HepG2 (cell line): ENCODE data around the gene TARBP2. TPM values are rescaled to one million over a fixed set of nuclear protein-coding genes. Genes with fewer than 3 reads are reported as not detected.

ENCODE experiments used
- ATAC-seq: fragments of 200-7000 bp; cut with Tn5 transposase; 3 replicates; pipeline ENCODE4 v1.9.1; 2020; ENCODE audit warnings: mild to moderate bottlenecking, moderate library complexity
- BruUV-seq: library from RNA; stranded (reverse); fragments of 400-500 nt; replicated peaks from 2 replicates; lab custom pipeline; 2021; lab: Mats Ljungman, UMichigan
- CTCF ChIA-PET: fragments of 300-600 bp; formaldehyde crosslinking; extraction: SDS; loops from one replicate; lab custom pipeline; 2021; ENCODE audit warnings: low total read pairs, inconsistent platforms, low intra/inter-chr PET ratio; lab: Yijun Ruan, JAX
- POLR2A ChIA-PET: fragments of 350-600 bp; sonication (Branson Sonifier 250); formaldehyde crosslinking; loops from one replicate; lab custom pipeline; 2020; ENCODE audit warnings: antibody characterized with exemption, inconsistent platforms; lab: Yijun Ruan, JAX
- DNase-seq: peaks from one replicate; pipeline ENCODE4 v3.0.0-alpha.2; 2015; ENCODE audit warnings: low spot score
- FAIRE-seq: peaks from 3 replicates; lab custom pipeline; 2011; peaks lifted over from hg19 to GRCh38; lab: Jason Lieb, UNC
- H2AFZ ChIP-seq: one replicate; pipeline ENCODE4 v1.6.1; 2011; ENCODE audit warnings: low read length, inconsistent platforms
- H3K27ac ChIP-seq: fragments of 300-600 bp; 3 replicates; pipeline ENCODE4 v1.8.0; 2011; ENCODE audit warnings: mixed run types, mild to moderate bottlenecking, mixed read lengths, low read length, inconsistent platforms; ENCODE audit not compliant: insufficient read depth; ENCODE audit errors: extremely low read length
- H3K27me3 ChIP-seq, 2 experiments: fragments of 200-600 bp in 1 of 2; 2 replicates in 1 of 2; 3 replicates in 1 of 2; pipeline versions ENCODE4 v1.6.0 to v1.8.0; 2011; ENCODE audit warnings: low read length in 2 of 2, mild to moderate bottlenecking in 2 of 2, moderate library complexity in 2 of 2, inconsistent platforms in 1 of 2; ENCODE audit not compliant: insufficient read depth in 2 of 2, control insufficient read depth in 1 of 2
- H3K36me3 ChIP-seq, 2 experiments: fragments of 200-600 bp in 1 of 2; replicated peaks in 1 of 2; 2 replicates in 1 of 2; 3 replicates in 1 of 2; pipeline versions ENCODE4 v1.5.1 to v1.8.0; 2011; ENCODE audit warnings: low read length in 2 of 2, inconsistent platforms in 1 of 2; ENCODE audit not compliant: insufficient read depth in 2 of 2, control insufficient read depth in 1 of 2
- H3K4me1 ChIP-seq: 2 replicates; pipeline ENCODE4 v1.5.1; 2012; ENCODE audit warnings: low read length, inconsistent platforms; ENCODE audit not compliant: insufficient read depth
- H3K4me2 ChIP-seq: 2 replicates; pipeline ENCODE4 v1.6.0; 2011; ENCODE audit warnings: low read depth, low read length, inconsistent platforms
- H3K4me3 ChIP-seq, 3 experiments: fragments of 200-600 bp in 1 of 3; sonication (generic), shearing (Covaris generic) in 1 of 3; replicated peaks in 1 of 3; 2 replicates each; pipeline ENCODE4 v1.5.1; 2011 to 2016; ENCODE audit warnings: low read length in 3 of 3, inconsistent platforms in 2 of 3, low read depth in 2 of 3, mild to moderate bottlenecking in 2 of 3, control low read depth in 1 of 3, mixed read lengths in 1 of 3; ENCODE audit not compliant: insufficient read depth in 1 of 3
- H3K79me2 ChIP-seq: one replicate; pipeline ENCODE4 v1.6.1; 2011; ENCODE audit warnings: low read length, inconsistent platforms; ENCODE audit not compliant: insufficient read depth
- H3K9ac ChIP-seq: 2 replicates; pipeline ENCODE4 v1.6.0; 2011; ENCODE audit warnings: mild to moderate bottlenecking, low read depth, low read length, inconsistent platforms; ENCODE audit not compliant: insufficient read depth
- H3K9me3 ChIP-seq: 2 replicates; pipeline ENCODE4 v1.5.1; 2012; ENCODE audit warnings: mild to moderate bottlenecking, low read length
- H4K20me1 ChIP-seq: 2 replicates; pipeline ENCODE4 v1.6.0; 2011; ENCODE audit warnings: inconsistent platforms, mild to moderate bottlenecking, low read length, moderate library complexity; ENCODE audit not compliant: insufficient read depth
- IRF2 ChIP-seq: IDR thresholded peaks from 2 replicates; pipeline ENCODE4 v1.6.1; 2018; ENCODE audit warnings: missing genetic modification reagents, missing compliant biosample characterization
- KAT2B ChIP-seq: fragments of 150-350 bp; IDR thresholded peaks from 2 replicates; pipeline ENCODE4 v1.6.1; 2014; ENCODE audit warnings: low read depth, low read length, borderline replicate concordance
- KAT7 ChIP-seq: IDR thresholded peaks from 2 replicates; pipeline ENCODE4 v1.6.1; 2018; ENCODE audit warnings: borderline replicate concordance, missing compliant biosample characterization
- NFIB ChIP-seq: sonication (generic); formaldehyde crosslinking; IDR thresholded peaks from 2 replicates; pipeline ENCODE4 v1.9.0; 2021; ENCODE audit warnings: missing genetic modification reagents, mild to moderate bottlenecking, borderline replicate concordance
- RCOR2 ChIP-seq: IDR thresholded peaks from 2 replicates; pipeline ENCODE4 v1.6.1; 2016; ENCODE audit warnings: missing biosample characterization, missing genetic modification reagents
- SATB2 ChIP-seq: sonication (generic); formaldehyde crosslinking; IDR thresholded peaks from 2 replicates; pipeline ENCODE4 v1.5.0; 2020; ENCODE audit warnings: missing genetic modification reagents
- ZBTB33 ChIP-seq: sonication (generic); formaldehyde crosslinking; IDR thresholded peaks from 2 replicates; pipeline ENCODE4 v1.4.0; 2020; ENCODE audit warnings: missing genetic modification reagents
- WGBS: methylation state at CpG from one replicate; pipeline ENCODE4 v1.1.6; 2017; ENCODE audit warnings: low lambda C conversion rate; 5-methylcytosine and 5-hydroxymethylcytosine counted together
- in situ Hi-C: cut with HindIII; loops from 2 replicates; pipeline ENCODE4 v1.10.0; 2017; ENCODE audit warnings: low pct_unique_long_range_greater_than_20kb; ENCODE audit not compliant: extremely low pct_ligation_motif_present
- intact Hi-C: fragments of 100-400 bp; cut with micrococcal nuclease; formaldehyde crosslinking; loops from one replicate; pipeline ENCODE4 v1.10.0; 2022; ENCODE audit not compliant: unreplicated experiment
- polyA plus RNA-seq, 8 experiments: library from polyadenylated mRNA; depleted of rRNA in 3 of 8; stranded (reverse) in 7 of 8; unstranded in 1 of 8; fragments of >200 nt; fragmentation: Illumina TruSeq in 4 of 8; extraction: Trizol in 4 of 8; gene quantifications; 2 replicates each; pipeline versions ENCODE4 v1.2.1 to v1.2.3, GENCODE V29; 2011 to 2016; ENCODE audit warnings: low read depth in 4 of 8, missing spikeins in 1 of 8, mixed read lengths in 1 of 8; ENCODE audit not compliant: insufficient read depth in 1 of 8
- total RNA-seq, 5 experiments: library from RNA; depleted of rRNA; stranded (reverse); fragments of >200 nt; fragmentation: Illumina TruSeq; extraction: Trizol; gene quantifications; 2 replicates each; pipeline ENCODE4 v1.2.3, GENCODE V29; 2016; ENCODE audit warnings: low read depth in 1 of 5
- TF ChIP-seq, protein P1 (sequence below): sonication (generic); formaldehyde crosslinking; IDR thresholded peaks from 2 replicates; pipeline ENCODE4 v1.4.0; 2020; ENCODE audit warnings: missing genetic modification reagents, borderline replicate concordance

Gene TARBP2
- total and polyA plus RNA-seq, 2 of the 13 experiments (the other 11 are each of a cell fraction or from before 2014, with no cell fraction given), result 47.0 to 55.5 TPM

- ATAC-seq (no peak), DNase-seq (no peak), FAIRE-seq (no peak)
- Histone ChIP-seq H3K27ac (no peak overlapping the region), H3K9me3 (no peaks in the 10 kb centered on the region), H3K4me2 (no peak overlapping the region), H3K9ac (no peak overlapping the region), H3K79me2 (no peaks in the 10 kb centered on the region), H4K20me1 (no peaks in the 10 kb centered on the region), H3K36me3 (peaks cover 10 to 33% of the 10 kb centered on the region in 2 experiments), H2AFZ (no peak overlapping the region), H3K4me3 (no peak overlapping the region), H3K4me1 (peaks cover 2% of the 10 kb centered on the region; the same call in 1 of the 2 replicates), H3K27me3 (no peaks in the 10 kb centered on the region)
- TF ChIP-seq KAT7 (CRISPR knock-in tag) (no peak), NFIB (CRISPR knock-in tag) (no peak), KAT2B (no peak), IRF2 (CRISPR knock-in tag) (no peak), RCOR2 (no peak), ZBTB33 (no peak), SATB2 (CRISPR knock-in tag) (no peak)
- TF ChIP-seq, protein P1, sequence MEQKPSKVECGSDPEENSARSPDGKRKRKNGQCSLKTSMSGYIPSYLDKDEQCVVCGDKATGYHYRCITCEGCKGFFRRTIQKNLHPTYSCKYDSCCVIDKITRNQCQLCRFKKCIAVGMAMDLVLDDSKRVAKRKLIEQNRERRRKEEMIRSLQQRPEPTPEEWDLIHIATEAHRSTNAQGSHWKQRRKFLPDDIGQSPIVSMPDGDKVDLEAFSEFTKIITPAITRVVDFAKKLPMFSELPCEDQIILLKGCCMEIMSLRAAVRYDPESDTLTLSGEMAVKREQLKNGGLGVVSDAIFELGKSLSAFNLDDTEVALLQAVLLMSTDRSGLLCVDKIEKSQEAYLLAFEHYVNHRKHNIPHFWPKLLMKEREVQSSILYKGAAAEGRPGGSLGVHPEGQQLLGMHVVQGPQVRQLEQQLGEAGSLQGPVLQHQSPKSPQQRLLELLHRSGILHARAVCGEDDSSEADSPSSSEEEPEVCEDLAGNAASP (CRISPR knock-in tag), result no peak
- intact Hi-C loops, result no loop called here
- 100% methylated on average over 1 of the region's 1 CpG for WGBS
- ChIA-PET POLR2A (interaction anchor here (1.6 kb wide), 1 partner anchor 108 kb away, joined by 3 read pairs; no protein-coding TSS in a partner anchor), CTCF (no interaction called here)
- no TSS peak for BruUV-seq
- in situ Hi-C loops, result no loop called here
These were observed 49.5 kb downstream of the TARBP2 start for GRCh38 chr12:53550595-53550994.
